ENCODE data around the gene ASAP2. TPM values are rescaled to one million over a fixed set of nuclear protein-coding genes. Genes with fewer than 3 reads are reported as not detected.
A peak's percentile ranks its signal among the peaks of the same experiment; 100 is the strongest.
"Not testable (repeated sequence)": the region's sequence is repeated elsewhere in the genome, so short reads cannot be mapped to it uniquely, and the experiment has no call there.

The ASAP2 gene
- total RNA-seq, 1 experiment from 2014 or later = 25.2 TPM

DNA sequence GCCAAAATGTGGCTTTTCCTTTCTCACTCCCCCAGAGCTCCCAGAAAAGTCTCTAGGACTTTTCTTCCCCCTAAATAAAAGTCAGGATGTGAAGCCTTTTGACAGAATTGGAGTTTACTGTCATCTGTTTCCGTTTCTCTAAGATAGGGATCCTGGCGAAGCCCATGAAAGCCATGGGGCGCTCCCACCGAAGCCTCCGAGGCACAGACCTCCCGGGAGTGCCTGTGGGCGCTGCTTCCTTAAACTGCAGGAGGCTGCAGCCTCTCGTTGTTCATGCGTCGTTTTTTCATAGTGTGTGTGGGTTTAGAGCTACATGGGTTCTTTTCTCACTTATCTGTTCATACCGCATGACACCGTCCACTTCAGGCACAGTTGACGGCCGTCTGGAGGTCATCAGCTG lies 56.8 kb downstream of the ASAP2 start:
- Histone ChIP-seq H3K27me3 (ENCODE audit: low read length) (no peaks in the 10 kb centered on the region), H3K9me2 (replicated peaks; ENCODE audit: low read length) (no peaks in the 10 kb centered on the region), H3K4me3 (ENCODE audit: low read length) (no peak overlapping the region), H3K36me3 (ENCODE audit: low read depth, low read length) (no peaks in the 10 kb centered on the region), H3K27ac (ENCODE audit: low read length) (no peak overlapping the region), H3K9ac (ENCODE audit: low read length) (no peak overlapping the region), H3K4me1 (ENCODE audit: insufficient read depth, low read length) (no peaks in the 10 kb centered on the region), H4K20me1 (ENCODE audit: low read length) (no peaks in the 10 kb centered on the region), H3K79me2 (ENCODE audit: low read length) (peaks cover 94% of the 10 kb centered on the region), H2AFZ (ENCODE audit: low read length) (no peak overlapping the region), H3F3A (ENCODE audit: low read length, unreplicated experiment) (no peaks in the 10 kb centered on the region), H3K4me2 (ENCODE audit: low read length) (no peak overlapping the region), H3K9me3 (ENCODE audit: low read length) (no peaks in the 10 kb centered on the region)
- DNase-seq (no peak), ATAC-seq (no peak)
- intact Hi-C loops (cut with micrococcal nuclease) = no loop called here
- POLR2A ChIA-PET (ENCODE audit: unreplicated experiment) = no interaction called here
- CTCF ChIA-PET = no interaction called here
- TF ChIP-seq EZH2phosphoT487 (IDR thresholded peaks at IDR 0.05; ENCODE audit: borderline replicate concordance, low read length) (no peak), EZH2 (IDR thresholded peaks at IDR 0.05; ENCODE audit: low read length, unreplicated experiment) (no peak)
- TF ChIP-seq, protein P1, sequence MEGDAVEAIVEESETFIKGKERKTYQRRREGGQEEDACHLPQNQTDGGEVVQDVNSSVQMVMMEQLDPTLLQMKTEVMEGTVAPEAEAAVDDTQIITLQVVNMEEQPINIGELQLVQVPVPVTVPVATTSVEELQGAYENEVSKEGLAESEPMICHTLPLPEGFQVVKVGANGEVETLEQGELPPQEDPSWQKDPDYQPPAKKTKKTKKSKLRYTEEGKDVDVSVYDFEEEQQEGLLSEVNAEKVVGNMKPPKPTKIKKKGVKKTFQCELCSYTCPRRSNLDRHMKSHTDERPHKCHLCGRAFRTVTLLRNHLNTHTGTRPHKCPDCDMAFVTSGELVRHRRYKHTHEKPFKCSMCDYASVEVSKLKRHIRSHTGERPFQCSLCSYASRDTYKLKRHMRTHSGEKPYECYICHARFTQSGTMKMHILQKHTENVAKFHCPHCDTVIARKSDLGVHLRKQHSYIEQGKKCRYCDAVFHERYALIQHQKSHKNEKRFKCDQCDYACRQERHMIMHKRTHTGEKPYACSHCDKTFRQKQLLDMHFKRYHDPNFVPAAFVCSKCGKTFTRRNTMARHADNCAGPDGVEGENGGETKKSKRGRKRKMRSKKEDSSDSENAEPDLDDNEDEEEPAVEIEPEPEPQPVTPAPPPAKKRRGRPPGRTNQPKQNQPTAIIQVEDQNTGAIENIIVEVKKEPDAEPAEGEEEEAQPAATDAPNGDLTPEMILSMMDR (conservative IDR thresholded peaks at IDR 0.05; ENCODE audit: low read depth, low read length) = no peak
- no TSS peak for BruUV-seq (replicated peaks)

DNA sequence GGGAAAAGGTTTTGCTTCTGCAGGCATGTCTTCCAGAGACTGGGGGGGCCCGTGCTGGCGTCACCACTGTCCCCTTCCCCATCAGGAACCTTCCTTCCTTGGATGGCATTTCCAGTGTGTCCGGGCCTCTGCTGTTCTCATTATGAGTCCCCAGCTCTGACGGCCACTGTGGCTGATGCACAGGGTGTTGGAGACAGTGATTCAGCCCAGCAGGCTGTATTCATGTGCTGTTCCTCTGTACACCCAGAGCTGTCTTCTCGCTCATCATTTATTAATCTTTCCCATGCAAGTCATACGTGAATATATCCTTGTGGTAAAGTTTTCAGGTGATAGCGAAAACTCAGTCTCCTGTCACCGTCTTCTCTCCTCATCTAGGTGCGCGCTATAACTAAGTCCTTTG lies 57.7 kb downstream of the ASAP2 start:
- CTCF ChIA-PET = no interaction called here

DNA sequence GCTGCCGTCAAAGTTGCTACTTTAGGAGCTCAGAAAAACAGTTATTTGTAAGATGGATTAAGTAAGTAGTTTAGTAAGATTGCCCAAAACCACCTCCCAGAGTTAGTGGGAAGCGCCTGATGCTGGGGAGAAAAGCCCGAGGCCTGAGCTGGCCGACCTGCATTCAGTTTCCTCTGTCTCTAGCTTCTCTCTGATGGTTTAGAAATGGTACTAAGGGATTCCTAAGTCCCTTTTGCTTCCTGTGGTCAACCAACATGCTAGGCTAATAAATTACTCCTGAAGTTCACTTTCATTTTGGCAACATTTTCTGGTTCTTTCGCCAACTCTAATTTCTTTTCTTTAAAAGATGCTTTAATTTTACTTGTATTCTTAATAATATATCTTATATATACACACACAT lies 60.1 kb downstream of the ASAP2 start:
- Histone ChIP-seq H4K20me1 (ENCODE audit: low read length) (no peaks in the 10 kb centered on the region), H3K79me2 (ENCODE audit: low read length) (peaks cover 90% of the 10 kb centered on the region), H3K9ac (ENCODE audit: low read length) (no peak overlapping the region), H3K4me1 (ENCODE audit: insufficient read depth, low read length) (no peaks in the 10 kb centered on the region), H3K27ac (ENCODE audit: low read length) (no peak overlapping the region), H3K4me2 (ENCODE audit: low read length) (no peak overlapping the region), H3K27me3 (ENCODE audit: low read length) (no peaks in the 10 kb centered on the region), H3K4me3 (ENCODE audit: low read length) (no peak overlapping the region), H3F3A (ENCODE audit: low read length, unreplicated experiment) (no peaks in the 10 kb centered on the region), H2AFZ (ENCODE audit: low read length) (no peak overlapping the region), H3K36me3 (ENCODE audit: low read depth, low read length) (no peaks in the 10 kb centered on the region), H3K9me2 (replicated peaks; ENCODE audit: low read length) (no peaks in the 10 kb centered on the region), H3K9me3 (ENCODE audit: low read length) (no peaks in the 10 kb centered on the region)
- ChIA-PET CTCF (no interaction called here), POLR2A (ENCODE audit: unreplicated experiment) (no interaction called here)
- no peak for DNase-seq
- intact Hi-C loops (cut with micrococcal nuclease) = no loop called here
- no peak for ATAC-seq
- TF ChIP-seq EZH2phosphoT487 (IDR thresholded peaks at IDR 0.05; ENCODE audit: borderline replicate concordance, low read length) = no peak
- TF ChIP-seq EZH2 (IDR thresholded peaks at IDR 0.05; ENCODE audit: low read length, unreplicated experiment) = no peak
- TF ChIP-seq, protein P1 (conservative IDR thresholded peaks at IDR 0.05; ENCODE audit: low read depth, low read length) = no peak
- no TSS peak for BruUV-seq (replicated peaks)

More for the DNA sequence above, 57.7 kb downstream of the ASAP2 start:
- ATAC-seq (0 out of 2 replicates have a peak, but pooled peaks have one; percentile 46), DNase-seq (no peak)
- H3K4me2 ChIP-seq (ENCODE audit: low read length) = no peak overlapping the region
- no peaks in the 10 kb centered on the region for H4K20me1 ChIP-seq (ENCODE audit: low read length)
- no peak overlapping the region for H3K4me3 ChIP-seq (ENCODE audit: low read length)
- no peaks in the 10 kb centered on the region for H3K4me1 ChIP-seq (ENCODE audit: insufficient read depth, low read length)
- TF ChIP-seq EZH2 (IDR thresholded peaks at IDR 0.05; ENCODE audit: low read length, unreplicated experiment) (no peak), EZH2phosphoT487 (IDR thresholded peaks at IDR 0.05; ENCODE audit: borderline replicate concordance, low read length) (no peak)
- TF ChIP-seq, protein P1 (conservative IDR thresholded peaks at IDR 0.05; ENCODE audit: low read depth, low read length) = no peak
- no peak overlapping the region for H2AFZ ChIP-seq (ENCODE audit: low read length)
- H3K9me3 ChIP-seq (ENCODE audit: low read length) = no peaks in the 10 kb centered on the region
- H3K79me2 ChIP-seq (ENCODE audit: low read length) = peaks cover 94% of the 10 kb centered on the region
- H3K36me3 ChIP-seq (ENCODE audit: low read depth, low read length) = no peaks in the 10 kb centered on the region
- no peak overlapping the region for H3K27ac ChIP-seq (ENCODE audit: low read length)
- H3F3A ChIP-seq (ENCODE audit: low read length, unreplicated experiment) = no peaks in the 10 kb centered on the region
- no peaks in the 10 kb centered on the region for H3K9me2 ChIP-seq (replicated peaks; ENCODE audit: low read length)
- no peaks in the 10 kb centered on the region for H3K27me3 ChIP-seq (ENCODE audit: low read length)
- POLR2A ChIA-PET (ENCODE audit: unreplicated experiment) = no interaction called here
- no TSS peak for BruUV-seq (replicated peaks)
- intact Hi-C loops (cut with micrococcal nuclease) = no loop called here
- no peak overlapping the region for H3K9ac ChIP-seq (ENCODE audit: low read length)

DNA sequence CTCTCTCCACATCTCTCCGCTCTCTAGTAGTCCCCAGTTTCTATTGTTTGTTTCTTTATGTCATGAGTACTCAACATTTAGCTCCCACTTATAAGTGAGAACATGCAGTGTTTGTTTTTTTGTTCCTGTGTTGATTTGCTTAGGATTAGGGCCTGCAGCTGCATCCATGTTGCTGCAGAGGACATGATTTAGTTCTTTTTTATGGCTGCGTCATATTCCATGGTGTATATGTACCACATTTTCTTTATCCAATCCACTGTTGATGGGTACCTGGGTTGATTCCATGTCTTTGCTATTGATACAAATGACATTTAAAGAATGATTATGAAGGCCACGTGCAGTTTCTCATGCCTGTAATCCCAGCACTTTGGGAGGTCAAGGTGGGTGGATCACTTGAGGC lies 60.7 kb downstream of the ASAP2 start:
- POLR2A ChIA-PET (ENCODE audit: unreplicated experiment); BruUV-seq (replicated peaks); H3K27ac ChIP-seq (ENCODE audit: low read length); H3K36me3 ChIP-seq (ENCODE audit: low read depth, low read length); CTCF ChIA-PET; intact Hi-C loops (cut with micrococcal nuclease); H3K27me3 ChIP-seq (ENCODE audit: low read length); ATAC-seq; H3K4me3 ChIP-seq (ENCODE audit: low read length); H3K4me1 ChIP-seq (ENCODE audit: insufficient read depth, low read length); H3K4me2 ChIP-seq (ENCODE audit: low read length); H3F3A ChIP-seq (ENCODE audit: low read length, unreplicated experiment); DNase-seq; H3K9me2 ChIP-seq (replicated peaks; ENCODE audit: low read length); H2AFZ ChIP-seq (ENCODE audit: low read length); H3K9me3 ChIP-seq (ENCODE audit: low read length); H4K20me1 ChIP-seq (ENCODE audit: low read length); H3K9ac ChIP-seq (ENCODE audit: low read length): not testable (repeated sequence)
- peaks cover 90% of the 10 kb centered on the region for H3K79me2 ChIP-seq (ENCODE audit: low read length)
